Memory B cell (primary cell): ENCODE measurements around the gene SSH2.

Experiments
- ATAC-seq: fragments of 150-1000 bp; cut with Tn5 transposase; 2 replicates; pipeline ENCODE4 v1.10.0; 2021; ENCODE audit warnings: low read depth, mild to moderate bottlenecking, moderate library complexity
- DNase-seq, 2 donors: peaks; one replicate each; pipeline ENCODE4 v3.0.0; 2022; ENCODE audit warnings: low spot score in 2 of 2
- H3K27ac Mint-ChIP-seq: one replicate; pipeline ENCODE4 v1.8.0; 2022; ENCODE audit warnings: mild to moderate bottlenecking, moderate library complexity, mixed read lengths
- H3K27me3 Mint-ChIP-seq: one replicate; pipeline ENCODE4 v1.8.0; 2022; ENCODE audit warnings: mixed read lengths
- H3K36me3 Mint-ChIP-seq: one replicate; pipeline ENCODE4 v1.8.0; 2022; ENCODE audit warnings: mild to moderate bottlenecking, mixed read lengths
- H3K4me1 Mint-ChIP-seq: one replicate; pipeline ENCODE4 v1.8.0; 2022; ENCODE audit warnings: mixed read lengths
- H3K4me3 Mint-ChIP-seq: one replicate; pipeline ENCODE4 v1.8.0; 2022; ENCODE audit warnings: mild to moderate bottlenecking, moderate library complexity, mixed read lengths
- H3K9me3 Mint-ChIP-seq: one replicate; pipeline ENCODE4 v1.8.0; 2022; ENCODE audit warnings: mixed read lengths

The SSH2 gene

GRCh38 chr17:29633886-29634285 lies 296.1 kb downstream of the SSH2 start:
- Mint-ChIP-seq H3K27ac (peak overlapping the region; percentile 64), H3K27me3 (no peaks in the 10 kb centered on the region), H3K36me3 (peaks cover 23% of the 10 kb centered on the region), H3K4me1 (peaks cover 13% of the 10 kb centered on the region), H3K9me3 (no peaks in the 10 kb centered on the region), H3K4me3 (no peak overlapping the region)
- DNase-seq, result no peak
- ATAC-seq, result no peak

- H3K27ac Mint-ChIP-seq, result no peak overlapping the region
- H3K36me3 Mint-ChIP-seq, result peaks cover 20% of the 10 kb centered on the region
- no peaks in the 10 kb centered on the region for H3K9me3 Mint-ChIP-seq
- no peaks in the 10 kb centered on the region for H3K27me3 Mint-ChIP-seq
- DNase-seq (no peak), ATAC-seq (no peak)
- H3K4me3 Mint-ChIP-seq, result no peak overlapping the region
- peaks cover 22% of the 10 kb centered on the region for H3K4me1 Mint-ChIP-seq
Measured at GRCh38 chr17:29630630-29631193, 299.3 kb downstream of the SSH2 start.

GRCh38 chr17:29629839-29630238 lies 300.2 kb downstream of the SSH2 start:
- DNase-seq (no peak), ATAC-seq (no peak)
- H3K9me3 Mint-ChIP-seq, result no peaks in the 10 kb centered on the region
- no peak overlapping the region for H3K4me3 Mint-ChIP-seq
- H3K36me3 Mint-ChIP-seq, result peaks cover 20% of the 10 kb centered on the region
- H3K27ac Mint-ChIP-seq, result no peak overlapping the region
- H3K27me3 Mint-ChIP-seq, result no peaks in the 10 kb centered on the region
- H3K4me1 Mint-ChIP-seq, result peaks cover 22% of the 10 kb centered on the region

- Mint-ChIP-seq H3K4me1 (peaks cover 19% of the 10 kb centered on the region), H3K27me3 (no peaks in the 10 kb centered on the region), H3K27ac (peak overlapping the region; percentile 84), H3K4me3 (no peak overlapping the region), H3K9me3 (no peaks in the 10 kb centered on the region), H3K36me3 (peaks cover 15% of the 10 kb centered on the region)
- ATAC-seq (no peak), DNase-seq (no peak)
Measured at GRCh38 chr17:29628644-29629043, 301.4 kb downstream of the SSH2 start.

- Mint-ChIP-seq H3K27ac (peak overlapping the region; percentile 71), H3K36me3 (peaks cover 15% of the 10 kb centered on the region), H3K9me3 (no peaks in the 10 kb centered on the region), H3K4me3 (no peak overlapping the region), H3K4me1 (peaks cover 23% of the 10 kb centered on the region), H3K27me3 (no peaks in the 10 kb centered on the region)
- no peak for DNase-seq
- ATAC-seq, result no peak
Measured at GRCh38 chr17:29627951-29628350, 302.1 kb downstream of the SSH2 start.

GRCh38 chr17:29625037-29625750 lies 304.8 kb downstream of the SSH2 start:
- Mint-ChIP-seq H3K27me3 (no peaks in the 10 kb centered on the region), H3K4me1 (peaks cover 22% of the 10 kb centered on the region), H3K27ac (peak overlapping the region; percentile 58), H3K9me3 (no peaks in the 10 kb centered on the region), H3K4me3 (no peak overlapping the region), H3K36me3 (peaks cover 4% of the 10 kb centered on the region)
- ATAC-seq (no peak), DNase-seq (no peak)

GRCh38 chr17:29624586-29624985 lies 305.4 kb downstream of the SSH2 start:
- Mint-ChIP-seq H3K27me3 (no peaks in the 10 kb centered on the region), H3K36me3 (peaks cover 4% of the 10 kb centered on the region), H3K4me1 (peaks cover 22% of the 10 kb centered on the region), H3K4me3 (no peak overlapping the region), H3K9me3 (no peaks in the 10 kb centered on the region), H3K27ac (peak overlapping the region; percentile 38)
- no peak for DNase-seq
- no peak for ATAC-seq

GRCh38 chr17:29623283-29623647 lies 306.8 kb downstream of the SSH2 start:
- H3K4me3 Mint-ChIP-seq, result peak overlapping the region; percentile 79
- peaks cover 17% of the 10 kb centered on the region for H3K4me1 Mint-ChIP-seq
- no peaks in the 10 kb centered on the region for H3K27me3 Mint-ChIP-seq

GRCh38 chr17:29622337-29623282 lies 307.4 kb downstream of the SSH2 start, which contains the start of gene CORO6:
CORO6 (minus strand) TSS chr17:29622912; CDS start chr17:29621421, 1,491 bp downstream.
- peak within 1 kb of the TSS; percentile 73 for H3K27ac Mint-ChIP-seq

More at GRCh38 chr17:29623283-29623647, 306.8 kb downstream of the SSH2 start:
- Mint-ChIP-seq H3K9me3 (no peaks in the 10 kb centered on the region), H3K36me3 (no peaks in the 10 kb centered on the region), H3K27ac (peak overlapping the region; percentile 73)
- no peak for DNase-seq
- peak; percentile 3 for ATAC-seq

GRCh38 chr17:29621751-29622194 lies 308.3 kb downstream of the SSH2 start:
- ATAC-seq, result no peak
- Mint-ChIP-seq H3K27ac (no peak overlapping the region), H3K36me3 (no peaks in the 10 kb centered on the region), H3K27me3 (no peaks in the 10 kb centered on the region), H3K9me3 (no peaks in the 10 kb centered on the region), H3K4me3 (peak overlapping the region; percentile 66), H3K4me1 (peaks cover 18% of the 10 kb centered on the region)
- DNase-seq, result no peak

More at GRCh38 chr17:29622337-29623282, 307.4 kb downstream of the SSH2 start, which contains the start of gene CORO6:
- no peaks in the 10 kb centered on the region for H3K9me3 Mint-ChIP-seq
- peaks cover 14% of the 10 kb centered on the region for H3K4me1 Mint-ChIP-seq
- no peaks in the 10 kb centered on the region for H3K36me3 Mint-ChIP-seq
- peak; percentile 49 to 69 for DNase-seq
- no peaks in the 10 kb centered on the region for H3K27me3 Mint-ChIP-seq
- ATAC-seq, result peak; percentile 57
- peak within 1 kb of the TSS; percentile 79 for H3K4me3 Mint-ChIP-seq

- Mint-ChIP-seq H3K27ac (no peak overlapping the region), H3K27me3 (no peaks in the 10 kb centered on the region), H3K9me3 (no peaks in the 10 kb centered on the region), H3K4me1 (peaks cover 25% of the 10 kb centered on the region), H3K36me3 (no peaks in the 10 kb centered on the region), H3K4me3 (peak overlapping the region; percentile 41)
- ATAC-seq, result no peak
- DNase-seq, result no peak
Measured at GRCh38 chr17:29620779-29621500, 309.1 kb downstream of the SSH2 start.

GRCh38 chr17:29620271-29620670 lies 309.8 kb downstream of the SSH2 start:
- H3K9me3 Mint-ChIP-seq, result no peaks in the 10 kb centered on the region
- H3K36me3 Mint-ChIP-seq, result no peaks in the 10 kb centered on the region
- peaks cover 30% of the 10 kb centered on the region for H3K4me1 Mint-ChIP-seq
- DNase-seq (no peak), ATAC-seq (no peak)
- H3K4me3 Mint-ChIP-seq, result no peak overlapping the region
- H3K27ac Mint-ChIP-seq, result no peak overlapping the region
- H3K27me3 Mint-ChIP-seq, result no peaks in the 10 kb centered on the region

- no peak for DNase-seq
- Mint-ChIP-seq H3K9me3 (no peaks in the 10 kb centered on the region), H3K4me1 (peaks cover 36% of the 10 kb centered on the region), H3K27me3 (no peaks in the 10 kb centered on the region), H3K27ac (no peak overlapping the region), H3K4me3 (no peak overlapping the region), H3K36me3 (no peaks in the 10 kb centered on the region)
- no peak for ATAC-seq
Measured at GRCh38 chr17:29619251-29619650, 310.8 kb downstream of the SSH2 start.
